GM19452 (cell line): ENCODE data around the gene WDR46.
"Not testable (repeated sequence)": the region's sequence is repeated elsewhere in the genome, so short reads cannot be mapped to it uniquely, and the experiment has no call there.

Source experiments
- ATAC-seq: cut with Tn5 transposase; IDR thresholded peaks from one replicate; pipeline ENCODE4 v1.9.1; 2021; ENCODE audit not compliant: unreplicated experiment

WDR46 gene

GRCh38 chr6:33271468-33272274, 17.4 kb downstream of the WDR46 start, which contains the start of the genes RPS18 and VPS52:
TSS of gene RPS18 (plus strand) at chr6:33272075. CDS start at chr6:33272120, 45 bp downstream.
TSS of gene VPS52 (minus strand) at chr6:33271876. CDS start at chr6:33271675, 201 bp downstream.
- ATAC-seq: peak; percentile 70

GRCh38 chr6:33271117-33271467, 17.9 kb downstream of the WDR46 start:
- ATAC-seq: no peak

GRCh38 chr6:33264015-33264414, 25.0 kb downstream of the WDR46 start:
- ATAC-seq: no peak

GRCh38 chr6:33262490-33262889, 26.5 kb downstream of the WDR46 start:
- ATAC-seq: not testable (repeated sequence)

GRCh38 chr6:33259032-33259431, 30.0 kb downstream of the WDR46 start:
- ATAC-seq: no peak

- no peak for ATAC-seq
Observed at GRCh38 chr6:33254591-33254990, 34.4 kb downstream of the WDR46 start.

GRCh38 chr6:33252759-33253158, 36.3 kb downstream of the WDR46 start:
- no peak for ATAC-seq

GRCh38 chr6:33251395-33252012, 37.5 kb downstream of the WDR46 start:
- ATAC-seq: no peak

- no peak for ATAC-seq
Observed at GRCh38 chr6:33250731-33251130, 38.3 kb downstream of the WDR46 start.

- ATAC-seq: no peak
Observed at GRCh38 chr6:33249732-33250630, 39.1 kb downstream of the WDR46 start.

GRCh38 chr6:33248932-33249731, 39.9 kb downstream of the WDR46 start:
- ATAC-seq: peak; percentile 87

GRCh38 chr6:33248643-33248931, 40.5 kb downstream of the WDR46 start:
- ATAC-seq: peak; percentile 5

GRCh38 chr6:33247977-33248642, 40.9 kb downstream of the WDR46 start:
- peak; percentile 41 for ATAC-seq

- ATAC-seq: no peak
Observed at GRCh38 chr6:33243476-33243875, 45.6 kb downstream of the WDR46 start.

- no peak for ATAC-seq
Observed at GRCh38 chr6:33241968-33242367, 47.1 kb downstream of the WDR46 start.

- no peak for ATAC-seq
Observed at GRCh38 chr6:33237741-33238140, 51.3 kb downstream of the WDR46 start.

GRCh38 chr6:33236852-33237251, 52.2 kb downstream of the WDR46 start:
- no peak for ATAC-seq

- ATAC-seq: no peak
Observed at GRCh38 chr6:33236328-33236727, 52.7 kb downstream of the WDR46 start.

- ATAC-seq: no peak
Observed at GRCh38 chr6:33235221-33235634, 53.8 kb downstream of the WDR46 start.
